MG63 (cell line): Measurements from ENCODE around the gene GRID2. TPM values are rescaled to one million over a fixed set of nuclear protein-coding genes. Genes with fewer than 3 reads are reported as not detected.

Experiments
- DNase-seq: peaks from one replicate; pipeline ENCODE4 v3.0.0-alpha.2; 2020
- H3K27me3 ChIP-seq: fragments of 250-450 bp; sonication (Bioruptor Pico); 2 replicates; pipeline ENCODE4 v1.5.1; 2020; ENCODE audit warnings: mild to moderate bottlenecking, moderate library complexity
- H3K36me3 ChIP-seq: fragments of 250-450 bp; sonication (Bioruptor Pico); 2 replicates; pipeline ENCODE4 v1.5.1; 2020; ENCODE audit warnings: mild to moderate bottlenecking, moderate library complexity
- H3K4me3 ChIP-seq: fragments of 250-450 bp; sonication (Bioruptor Pico); 2 replicates; pipeline ENCODE4 v1.5.1; 2020; ENCODE audit warnings: mild to moderate bottlenecking, moderate library complexity
- H3K9me3 ChIP-seq: fragments of 250-450 bp; sonication (Bioruptor Pico); 2 replicates; pipeline ENCODE4 v1.5.1; 2020; ENCODE audit warnings: mild to moderate bottlenecking, moderate library complexity
- total RNA-seq: library from RNA; depleted of rRNA; stranded (reverse); fragments of >200 nt; shearing (Covaris generic); gene quantifications from 2 replicates; pipeline ENCODE4 v1.2.3, GENCODE V29; 2014; ENCODE audit warnings: low replicate concordance

The GRID2 gene
- total RNA-seq, 1 experiment from 2014 or later: not detected

DNA sequence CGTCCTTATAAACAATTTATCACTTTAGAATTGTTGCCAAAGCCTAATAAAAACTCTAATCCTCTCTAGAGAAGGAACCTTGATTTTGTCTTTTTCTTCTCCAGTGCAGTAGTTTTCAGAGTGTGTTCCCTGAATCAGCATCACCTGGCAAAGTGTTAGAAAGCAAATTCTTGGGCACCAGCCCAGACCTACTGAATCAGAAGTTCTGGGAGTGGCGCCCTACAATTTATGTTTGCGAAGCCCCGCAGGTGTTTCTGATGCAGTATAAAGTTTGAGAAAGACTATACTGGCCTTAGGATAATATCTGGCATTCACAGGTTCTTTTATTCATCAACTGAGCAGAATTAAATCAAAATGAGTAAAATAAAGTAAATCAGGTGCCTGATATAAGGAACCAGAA, 879.0 kb downstream of the GRID2 start:
- no peak for DNase-seq
- Histone ChIP-seq H3K27me3 (no peaks in the 10 kb centered on the region), H3K4me3 (no peak overlapping the region), H3K36me3 (no peaks in the 10 kb centered on the region), H3K9me3 (no peaks in the 10 kb centered on the region)

DNA sequence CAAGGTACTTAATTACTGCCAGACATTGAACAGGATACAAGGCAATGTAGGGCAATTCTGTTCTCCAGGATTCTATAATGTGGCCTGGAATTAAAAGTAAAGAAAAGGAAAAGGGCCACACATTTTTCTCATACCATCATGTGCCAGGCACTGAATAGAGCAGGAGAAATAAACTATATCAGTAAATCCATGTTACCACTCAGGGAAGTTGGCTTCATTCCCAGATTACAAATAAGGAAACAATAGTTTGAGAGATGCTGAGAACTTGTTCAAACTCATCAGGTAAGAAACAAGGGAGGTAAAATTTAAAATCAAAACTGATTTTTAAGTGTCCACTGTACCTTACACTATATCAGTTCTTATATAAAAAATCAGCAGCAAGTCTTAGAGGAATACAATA, 879.8 kb downstream of the GRID2 start:
- H3K36me3 ChIP-seq: no peaks in the 10 kb centered on the region
- DNase-seq: no peak
- H3K27me3 ChIP-seq: no peaks in the 10 kb centered on the region

GRCh38 chr4:93184053-93184452, 880.3 kb downstream of the GRID2 start:
- no peaks in the 10 kb centered on the region for H3K27me3 ChIP-seq
- no peak for DNase-seq
- no peaks in the 10 kb centered on the region for H3K9me3 ChIP-seq
- H3K36me3 ChIP-seq: no peaks in the 10 kb centered on the region
- H3K4me3 ChIP-seq: no peak overlapping the region

More for the DNA sequence above, 879.8 kb downstream of the GRID2 start:
- Histone ChIP-seq H3K9me3 (no peaks in the 10 kb centered on the region), H3K4me3 (no peak overlapping the region)

DNA sequence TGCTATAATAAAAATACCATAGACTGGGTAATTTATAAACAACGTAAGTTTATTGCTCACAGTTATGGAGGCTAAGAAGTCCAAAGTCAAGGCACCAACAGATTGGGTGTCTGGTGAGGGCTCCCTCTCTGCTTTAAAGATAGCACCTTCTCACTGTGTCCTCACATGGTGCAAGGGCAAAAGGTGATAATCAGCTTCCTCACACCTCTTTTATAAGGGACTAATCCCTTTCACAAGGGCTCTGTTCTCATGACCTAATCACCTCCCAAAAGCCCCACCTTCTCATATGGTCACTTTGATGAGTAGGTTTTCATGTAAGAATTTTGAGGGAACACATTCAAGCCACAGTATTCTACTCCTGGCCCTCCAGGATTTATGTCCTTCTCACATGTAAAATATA, 883.1 kb downstream of the GRID2 start:
- no peaks in the 10 kb centered on the region for H3K27me3 ChIP-seq
- no peaks in the 10 kb centered on the region for H3K36me3 ChIP-seq
- no peak overlapping the region for H3K4me3 ChIP-seq
- H3K9me3 ChIP-seq: no peaks in the 10 kb centered on the region
- DNase-seq: no peak

DNA sequence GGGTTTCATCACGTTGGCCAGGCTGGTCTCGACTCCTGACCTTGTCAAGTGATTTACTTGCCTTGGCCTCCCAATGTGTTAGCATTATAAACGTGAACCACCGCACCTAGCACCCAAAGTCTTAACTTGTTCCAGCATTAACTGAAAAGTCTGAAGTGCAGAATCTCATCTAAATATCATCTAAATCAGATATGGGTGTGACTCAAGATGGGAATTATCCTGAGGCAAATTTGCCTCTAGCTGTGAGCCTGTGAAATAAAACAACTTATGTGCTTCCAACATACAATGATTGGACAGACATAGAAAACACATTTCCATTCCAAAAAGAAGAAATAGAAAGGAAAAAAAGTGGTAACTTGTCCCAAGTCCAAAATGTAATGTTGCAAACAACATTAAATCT, 883.7 kb downstream of the GRID2 start:
- Histone ChIP-seq H3K9me3 (no peaks in the 10 kb centered on the region), H3K36me3 (no peaks in the 10 kb centered on the region), H3K27me3 (no peaks in the 10 kb centered on the region), H3K4me3 (no peak overlapping the region)
- DNase-seq: no peak

DNA sequence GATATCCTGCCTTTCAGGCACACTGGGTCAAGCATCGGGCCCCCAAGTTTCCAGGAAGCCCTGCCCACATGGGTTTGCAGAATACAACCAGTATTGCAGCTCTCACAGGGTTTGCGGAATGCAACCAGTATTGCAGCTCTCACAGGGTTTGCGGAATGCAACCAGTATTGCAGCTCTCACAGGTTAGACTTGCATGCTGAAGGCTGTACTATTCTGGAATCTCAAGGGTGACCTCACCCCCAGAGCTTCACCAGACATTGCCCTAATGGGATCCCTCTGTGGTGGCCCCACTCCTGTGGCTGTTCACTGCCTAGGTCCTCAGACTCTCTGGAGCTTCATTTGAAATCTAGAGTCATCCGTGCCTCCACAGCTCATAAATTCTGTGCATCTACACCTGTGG, 884.1 kb downstream of the GRID2 start:
- DNase-seq: no peak
- H3K36me3 ChIP-seq: no peaks in the 10 kb centered on the region
- no peak overlapping the region for H3K4me3 ChIP-seq
- no peaks in the 10 kb centered on the region for H3K9me3 ChIP-seq
- H3K27me3 ChIP-seq: no peaks in the 10 kb centered on the region

GRCh38 chr4:93199492-93199891, 895.7 kb downstream of the GRID2 start:
- Histone ChIP-seq H3K36me3 (no peaks in the 10 kb centered on the region), H3K9me3 (no peaks in the 10 kb centered on the region), H3K4me3 (no peak overlapping the region), H3K27me3 (no peaks in the 10 kb centered on the region)
- no peak for DNase-seq

DNA sequence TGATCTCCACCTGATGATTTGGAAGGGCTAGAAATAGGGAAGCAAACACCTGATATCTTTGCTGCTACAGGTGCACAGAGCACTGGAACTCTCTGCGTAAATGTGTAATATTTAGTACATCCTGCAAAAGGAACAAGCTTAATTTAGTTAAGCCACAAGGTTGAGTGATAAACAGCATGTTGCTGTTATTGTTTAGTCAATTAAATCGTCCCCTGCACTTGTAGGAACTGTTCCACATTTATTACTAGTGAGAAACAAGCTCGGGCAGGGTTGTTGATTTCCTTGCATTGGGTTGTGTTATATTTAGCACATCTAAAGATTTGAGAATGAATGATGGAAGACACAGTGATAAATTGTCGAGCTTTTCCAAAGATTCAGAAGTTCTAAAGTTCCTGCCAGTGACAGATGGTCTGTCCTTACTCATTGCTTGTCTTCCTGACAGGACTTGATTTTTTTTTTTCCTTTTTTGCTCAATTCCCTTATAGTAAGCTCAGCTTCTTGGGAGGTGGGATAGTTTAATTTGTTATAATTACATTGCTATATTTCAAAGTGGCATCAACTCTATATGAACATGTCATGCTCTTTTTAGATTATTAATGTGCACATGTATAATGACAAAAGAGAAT, 897.8 kb downstream of the GRID2 start:
- H3K9me3 ChIP-seq: no peaks in the 10 kb centered on the region
- no peak for DNase-seq
- H3K4me3 ChIP-seq: no peak overlapping the region
- no peaks in the 10 kb centered on the region for H3K27me3 ChIP-seq
- H3K36me3 ChIP-seq: no peaks in the 10 kb centered on the region

DNA sequence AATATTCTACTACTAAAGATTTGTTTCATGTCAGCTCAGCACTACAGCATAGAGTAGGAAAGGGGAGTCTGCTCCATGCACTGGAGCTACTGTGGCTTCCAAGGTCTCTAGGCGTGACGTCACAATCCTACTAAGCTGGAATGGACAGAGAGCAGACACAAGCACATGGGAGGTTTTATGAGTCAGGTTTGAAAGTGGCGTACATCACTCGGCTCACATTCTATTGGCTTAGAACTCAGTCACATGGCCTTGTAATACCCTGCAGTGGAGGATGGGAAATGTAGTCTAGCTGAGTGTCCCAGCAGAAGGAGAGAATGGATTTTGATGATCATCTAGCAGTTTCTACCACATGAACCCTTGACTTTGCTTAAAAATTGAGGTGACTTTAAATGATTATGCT, 899.9 kb downstream of the GRID2 start:
- H3K4me3 ChIP-seq: no peak overlapping the region
- H3K27me3 ChIP-seq: no peaks in the 10 kb centered on the region
- no peak for DNase-seq
- H3K36me3 ChIP-seq: no peaks in the 10 kb centered on the region
- H3K9me3 ChIP-seq: no peaks in the 10 kb centered on the region

DNA sequence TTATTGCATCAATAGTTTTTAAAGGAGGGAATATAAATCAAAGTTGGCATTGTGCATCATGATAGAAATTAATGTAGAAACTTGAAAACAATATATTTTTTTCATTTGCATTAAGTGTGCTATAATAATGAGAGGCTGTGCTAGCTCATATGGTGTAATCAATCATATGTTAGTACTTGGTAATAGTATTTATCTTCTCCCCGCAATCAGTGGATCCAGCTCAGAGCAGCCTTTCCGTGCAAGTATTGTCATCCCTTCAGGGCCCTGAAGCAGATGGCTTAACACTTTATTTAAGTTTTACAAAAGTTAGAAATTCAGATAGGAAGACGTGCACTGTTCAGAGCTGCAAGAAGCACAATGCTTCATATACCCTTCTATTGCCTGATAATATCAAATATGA, 908.5 kb downstream of the GRID2 start:
- H3K9me3 ChIP-seq: no peaks in the 10 kb centered on the region
- no peaks in the 10 kb centered on the region for H3K27me3 ChIP-seq
- DNase-seq: no peak
- no peaks in the 10 kb centered on the region for H3K36me3 ChIP-seq
- H3K4me3 ChIP-seq: no peak overlapping the region

GRCh38 chr4:93216646-93217045, 912.9 kb downstream of the GRID2 start:
- Histone ChIP-seq H3K9me3 (no peaks in the 10 kb centered on the region), H3K27me3 (no peaks in the 10 kb centered on the region), H3K4me3 (no peak overlapping the region), H3K36me3 (no peaks in the 10 kb centered on the region)
- no peak for DNase-seq

DNA sequence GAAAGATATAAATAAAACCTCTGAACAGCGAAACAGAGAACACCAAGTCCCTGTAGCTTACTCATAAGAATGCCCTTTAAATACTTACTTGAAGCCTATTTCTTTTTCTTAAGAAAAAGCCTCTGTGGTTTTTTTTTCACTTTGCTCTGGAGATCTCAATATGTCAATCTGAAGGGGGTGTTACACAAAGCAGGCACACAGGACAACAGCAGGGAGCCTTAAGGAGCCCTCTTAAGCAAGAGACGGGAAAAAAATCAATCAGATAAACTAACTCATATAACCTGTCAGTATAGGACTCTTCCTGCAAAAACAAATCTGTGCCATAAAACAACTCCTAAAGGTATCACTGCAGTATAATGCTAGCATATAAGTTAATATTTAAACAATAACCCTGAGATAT, 913.7 kb downstream of the GRID2 start:
- H3K9me3 ChIP-seq: no peaks in the 10 kb centered on the region
- no peaks in the 10 kb centered on the region for H3K27me3 ChIP-seq
- no peak overlapping the region for H3K4me3 ChIP-seq
- DNase-seq: no peak
- no peaks in the 10 kb centered on the region for H3K36me3 ChIP-seq

GRCh38 chr4:93221771-93222170, 918.0 kb downstream of the GRID2 start:
- H3K27me3 ChIP-seq: no peaks in the 10 kb centered on the region
- H3K36me3 ChIP-seq: no peaks in the 10 kb centered on the region
- no peaks in the 10 kb centered on the region for H3K9me3 ChIP-seq
- DNase-seq: no peak
- H3K4me3 ChIP-seq: no peak overlapping the region

GRCh38 chr4:93228021-93228420, 924.3 kb downstream of the GRID2 start:
- Histone ChIP-seq H3K9me3 (no peaks in the 10 kb centered on the region), H3K27me3 (no peaks in the 10 kb centered on the region), H3K36me3 (no peaks in the 10 kb centered on the region), H3K4me3 (no peak overlapping the region)
- no peak for DNase-seq

- Histone ChIP-seq H3K36me3 (no peaks in the 10 kb centered on the region), H3K27me3 (no peaks in the 10 kb centered on the region), H3K9me3 (no peaks in the 10 kb centered on the region), H3K4me3 (no peak overlapping the region)
- no peak for DNase-seq
Measured at GRCh38 chr4:93232883-93233282, 929.1 kb downstream of the GRID2 start.

- H3K36me3 ChIP-seq: no peaks in the 10 kb centered on the region
- H3K4me3 ChIP-seq: no peak overlapping the region
- no peak for DNase-seq
- H3K27me3 ChIP-seq: no peaks in the 10 kb centered on the region
- H3K9me3 ChIP-seq: no peaks in the 10 kb centered on the region
Measured at GRCh38 chr4:93237521-93237920, 933.8 kb downstream of the GRID2 start.

DNA sequence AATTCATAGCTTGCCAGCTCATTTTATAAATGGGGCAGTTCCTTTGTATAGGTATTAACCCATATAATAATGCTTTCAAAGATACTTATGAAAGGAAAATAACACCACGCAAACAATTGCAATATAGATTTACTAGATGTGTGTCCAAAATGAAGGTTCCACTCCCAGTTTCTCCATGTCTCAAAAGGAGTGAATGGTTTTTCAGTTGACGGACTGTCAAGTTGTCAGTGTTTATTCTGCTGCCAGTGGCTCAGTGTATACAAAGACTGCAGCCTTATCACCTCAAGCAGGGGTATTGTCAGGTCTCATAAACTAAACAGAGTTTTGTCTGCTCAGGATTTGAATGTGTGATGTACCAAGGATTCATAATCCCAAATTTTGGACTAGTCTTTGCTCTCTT, 939.5 kb downstream of the GRID2 start:
- no peaks in the 10 kb centered on the region for H3K9me3 ChIP-seq
- no peak overlapping the region for H3K4me3 ChIP-seq
- no peak for DNase-seq
- H3K36me3 ChIP-seq: no peaks in the 10 kb centered on the region
- H3K27me3 ChIP-seq: no peaks in the 10 kb centered on the region

- Histone ChIP-seq H3K27me3 (no peaks in the 10 kb centered on the region), H3K4me3 (no peak overlapping the region), H3K36me3 (no peaks in the 10 kb centered on the region), H3K9me3 (no peaks in the 10 kb centered on the region)
- DNase-seq: no peak
Measured at GRCh38 chr4:93261207-93261606, 957.4 kb downstream of the GRID2 start.

GRCh38 chr4:93263166-93263565, 959.4 kb downstream of the GRID2 start:
- no peak for DNase-seq

More at GRCh38 chr4:93263166-93263565, 959.4 kb downstream of the GRID2 start:
- Histone ChIP-seq H3K9me3 (no peaks in the 10 kb centered on the region), H3K4me3 (no peak overlapping the region), H3K36me3 (no peaks in the 10 kb centered on the region), H3K27me3 (no peaks in the 10 kb centered on the region)
